Stimulated activated naive CD4-positive, alpha-beta T cell treated with Interleukin-2 at 50 U/mL for 16 hours (primary cell): ENCODE data around the gene SLC22A15.

Source experiments
- DNase-seq: peaks from one replicate; lab custom pipeline; 2025; lab: John Stamatoyannopoulos, UW

The SLC22A15 gene

GRCh38 chr1:116099919-116100318 is 123.6 kb downstream of the SLC22A15 start:
- DNase-seq = no peak

GRCh38 chr1:116104667-116105066 is 128.4 kb downstream of the SLC22A15 start:
- no peak for DNase-seq

- no peak for DNase-seq
These were observed 129.7 kb downstream of the SLC22A15 start for GRCh38 chr1:116105996-116106395.

GRCh38 chr1:116106646-116107045 is 130.3 kb downstream of the SLC22A15 start:
- no peak for DNase-seq

- DNase-seq = no peak
These were observed 131.1 kb downstream of the SLC22A15 start for GRCh38 chr1:116107371-116107770.

GRCh38 chr1:116110567-116111523 is 134.5 kb downstream of the SLC22A15 start, which contains the start of gene MAB21L3:
MAB21L3 (plus strand) TSS chr1:116111399; CDS start chr1:116112616, 1,217 bp downstream.
- no peak for DNase-seq

- DNase-seq = no peak
These were observed 135.3 kb downstream of the SLC22A15 start for GRCh38 chr1:116111524-116112021.

- DNase-seq = no peak
These were observed 136.3 kb downstream of the SLC22A15 start for GRCh38 chr1:116112388-116113140.

- DNase-seq = no peak
These were observed 137.3 kb downstream of the SLC22A15 start for GRCh38 chr1:116113615-116114014.

GRCh38 chr1:116115476-116116439 is 139.4 kb downstream of the SLC22A15 start:
- no peak for DNase-seq

- no peak for DNase-seq
These were observed 142.2 kb downstream of the SLC22A15 start for GRCh38 chr1:116118471-116118870.
